HCT116 (cell line): Measurements from ENCODE around the gene MYH1. TPM values are rescaled to one million over a fixed set of nuclear protein-coding genes. Genes with fewer than 3 reads are reported as not detected.

ENCODE experiments used
- ATAC-seq: fragments of 200-7000 bp; cut with Tn5 transposase; 2 replicates; pipeline ENCODE4 v1.9.1; 2020; ENCODE audit warnings: mild to moderate bottlenecking, moderate library complexity
- BruUV-seq: library from RNA; stranded (reverse); fragments of 400-500 nt; replicated peaks from 2 replicates; lab custom pipeline; 2021; lab: Mats Ljungman, UMichigan
- CTCF ChIA-PET: fragments of 300-600 bp; sonication (Branson Sonifier 250); formaldehyde crosslinking; loops from one replicate; lab custom pipeline; 2021; ENCODE audit warnings: antibody characterized with exemption; lab: Charles Lee
- POLR2A ChIA-PET: fragments of 300-600, 350-600 bp; sonication (Branson Sonifier 250); formaldehyde crosslinking; loops from one replicate; lab custom pipeline; 2021; ENCODE audit warnings: antibody characterized with exemption; lab: Charles Lee
- RAD21 ChIA-PET, 2 experiments: fragments of 300-600 bp; sonication (Branson Sonifier 250); formaldehyde crosslinking; loops; one replicate each; lab custom pipeline; 2023; ENCODE audit warnings: low total read pairs in 2 of 2; ENCODE audit not compliant: uncharacterized antibody in 2 of 2, unreplicated experiment in 2 of 2, low non-redundant PET in 1 of 2; lab: Charles Lee
- DNase-seq: peaks from one replicate; pipeline ENCODE4 v3.0.0-alpha.2; 2010; ENCODE audit warnings: low read depth, low spot score
- H2AFZ ChIP-seq: fragments of 200-600 bp; shearing (Covaris generic), sonication (generic); 2 replicates; pipeline ENCODE4 v1.6.1; 2017; ENCODE audit warnings: low read depth, mixed run types, mixed read lengths, antibody characterized with exemption, low read length; ENCODE audit not compliant: poor library complexity, severe bottlenecking
- H3K27ac ChIP-seq: 2 replicates; pipeline ENCODE4 v1.5.1; 2012; ENCODE audit warnings: low read depth, low read length
- H3K27me3 ChIP-seq: fragments of 200-600 bp; sonication (generic); 2 replicates; pipeline ENCODE4 v1.6.1; 2016; ENCODE audit warnings: mixed run types, low read length, mixed read lengths; ENCODE audit not compliant: insufficient read depth
- H3K36me3 ChIP-seq, 2 experiments: fragments of 200-500 bp in 1 of 2; fragments of 200-600 bp in 1 of 2; sonication (Bioruptor generic) in 1 of 2; sonication (generic) in 1 of 2; 2 replicates each; pipeline versions ENCODE4 v1.5.1 to v1.6.1; 2014 to 2016; ENCODE audit warnings: low read length in 2 of 2, inconsistent platforms in 1 of 2, mixed read lengths in 1 of 2, mixed run types in 1 of 2; ENCODE audit not compliant: insufficient read depth in 2 of 2, control insufficient read depth in 1 of 2
- H3K4me1 ChIP-seq, 2 experiments: fragments of 200-600 bp in 1 of 2; sonication (generic) in 1 of 2; 2 replicates each; pipeline versions ENCODE4 v1.5.1 to v1.6.1; 2012 to 2017; ENCODE audit warnings: low read length in 2 of 2, inconsistent platforms in 1 of 2, mild to moderate bottlenecking in 1 of 2, mixed read lengths in 1 of 2, mixed run types in 1 of 2, moderate library complexity in 1 of 2; ENCODE audit not compliant: insufficient read depth in 2 of 2, control insufficient read depth in 1 of 2
- H3K4me2 ChIP-seq: fragments of 200-600 bp; sonication (generic); 2 replicates; pipeline ENCODE4 v1.6.1; 2017; ENCODE audit warnings: mixed run types, low read length, mixed read lengths
- H3K4me3 ChIP-seq, 2 experiments: fragments of 200-600 bp in 1 of 2; sonication (generic) in 1 of 2; replicated peaks in 1 of 2; 2 replicates each; pipeline ENCODE4 v1.5.1; 2011 to 2016; ENCODE audit warnings: low read length in 2 of 2, control low read depth in 1 of 2, low read depth in 1 of 2, mild to moderate bottlenecking in 1 of 2, mixed read lengths in 1 of 2, mixed run types in 1 of 2
- H3K79me2 ChIP-seq: fragments of 200-600 bp; sonication (generic); 2 replicates; pipeline ENCODE4 v1.6.1; 2017; ENCODE audit warnings: mild to moderate bottlenecking, mixed run types, low read length, moderate library complexity, mixed read lengths; ENCODE audit not compliant: insufficient read depth
- H3K9ac ChIP-seq: fragments of 200-600 bp; sonication (generic); 2 replicates; pipeline ENCODE4 v1.6.1; 2016; ENCODE audit warnings: low read length, mixed read lengths
- H3K9me2 ChIP-seq: fragments of 200-600 bp; sonication (generic), shearing (Covaris generic); 2 replicates; pipeline ENCODE4 v1.6.1; 2017; ENCODE audit warnings: mixed run types, mild to moderate bottlenecking, moderate library complexity; ENCODE audit not compliant: insufficient read depth
- H3K9me3 ChIP-seq, 2 experiments: fragments of 200-500 bp in 1 of 2; fragments of 200-600 bp in 1 of 2; sonication (Bioruptor generic) in 1 of 2; sonication (generic) in 1 of 2; 2 replicates each; pipeline ENCODE4 v1.6.1; 2014 to 2017; ENCODE audit warnings: low read length in 2 of 2, mixed read lengths in 2 of 2, inconsistent platforms in 1 of 2, low read depth in 1 of 2, mild to moderate bottlenecking in 1 of 2, mixed run types in 1 of 2, moderate library complexity in 1 of 2; ENCODE audit not compliant: control insufficient read depth in 1 of 2, insufficient read depth in 1 of 2
- H4K20me1 ChIP-seq: fragments of 200-600 bp; sonication (generic), shearing (Covaris generic); 2 replicates; pipeline ENCODE4 v1.6.1; 2017; ENCODE audit warnings: mixed run types, mild to moderate bottlenecking, moderate library complexity; ENCODE audit not compliant: insufficient read depth
- CBX3 ChIP-seq: IDR thresholded peaks from 2 replicates; pipeline ENCODE4 v1.6.1; 2012; ENCODE audit warnings: low read depth
- CEBPB ChIP-seq: IDR thresholded peaks from 2 replicates; pipeline ENCODE4 v1.6.1; 2012; ENCODE audit warnings: low read depth
- EGR1 ChIP-seq: IDR thresholded peaks from 2 replicates; pipeline ENCODE4 v1.6.1; 2012; ENCODE audit warnings: low read depth
- ELF1 ChIP-seq: IDR thresholded peaks from 2 replicates; pipeline ENCODE4 v1.6.1; 2012; ENCODE audit warnings: low read depth, borderline replicate concordance
- EZH2 ChIP-seq: fragments of 200-600 bp; sonication (generic); IDR thresholded peaks from 2 replicates; pipeline ENCODE4 v1.6.1; 2017; ENCODE audit warnings: antibody characterized with exemption, mixed run types
- EZH2phosphoT487 ChIP-seq: fragments of 200-600 bp; IDR thresholded peaks from 2 replicates; pipeline ENCODE4 v1.6.1; 2018; ENCODE audit warnings: antibody characterized with exemption, borderline replicate concordance
- FOSL1 ChIP-seq: IDR thresholded peaks from 2 replicates; pipeline ENCODE4 v1.6.1; 2012; ENCODE audit warnings: low read depth
- JUND ChIP-seq: IDR thresholded peaks from 2 replicates; pipeline ENCODE4 v1.6.1; 2012
- POLR2AphosphoS5 ChIP-seq: IDR thresholded peaks from 2 replicates; pipeline ENCODE4 v1.6.1; 2011; ENCODE audit warnings: mild to moderate bottlenecking, low read depth, low read length, moderate library complexity
- RAD21 ChIP-seq: IDR thresholded peaks from 2 replicates; pipeline ENCODE4 v1.6.1; 2012; ENCODE audit warnings: low read depth, mild to moderate bottlenecking
- SIN3A ChIP-seq: IDR thresholded peaks from 2 replicates; pipeline ENCODE4 v1.6.1; 2012; ENCODE audit warnings: low read depth
- SP1 ChIP-seq: IDR thresholded peaks from 2 replicates; pipeline ENCODE4 v1.6.1; 2012; ENCODE audit warnings: low read depth
- SRF ChIP-seq: IDR thresholded peaks from 2 replicates; pipeline ENCODE4 v1.6.1; 2012; ENCODE audit warnings: low read depth
- TCF7L2 ChIP-seq: IDR thresholded peaks from 2 replicates; pipeline ENCODE4 v1.7.0; 2011; ENCODE audit warnings: borderline replicate concordance, inconsistent platforms; ENCODE audit not compliant: insufficient read depth, insufficient read length; ENCODE audit errors: extremely low read depth
- YY1 ChIP-seq: IDR thresholded peaks from 2 replicates; pipeline ENCODE4 v1.6.1; 2011; ENCODE audit warnings: low read length, low read depth, moderate library complexity, mild to moderate bottlenecking; ENCODE audit not compliant: insufficient replicate concordance; ENCODE audit errors: extremely low read depth
- ZFX ChIP-seq: fragments of 450-650 bp; IDR thresholded peaks from 2 replicates; pipeline ENCODE4 v1.6.1; 2017
- ZNF274 ChIP-seq: fragments of 200-500 bp; sonication (Bioruptor generic); IDR thresholded peaks from 2 replicates; pipeline ENCODE4 v1.6.1; 2014; ENCODE audit warnings: mild to moderate bottlenecking, low read depth, low read length, inconsistent platforms
- intact Hi-C: fragments of 100-400 bp; cut with micrococcal nuclease; formaldehyde crosslinking; loops from 2 replicates; pipeline ENCODE4 v1.10.0; 2022
- total RNA-seq: library from RNA; stranded (reverse); gene quantifications from one replicate; pipeline ENCODE4 v1.2.1, GENCODE V29; 2021; ENCODE audit not compliant: unreplicated experiment
- TF ChIP-seq, protein P1 (sequence below): IDR thresholded peaks from 2 replicates; pipeline ENCODE4 v1.6.1; 2012
- TF ChIP-seq, protein P2 (sequence below): IDR thresholded peaks from 2 replicates; pipeline ENCODE4 v1.6.1; 2012

Gene MYH1
- total RNA-seq, 1 experiment from 2014 or later = not detected

DNA sequence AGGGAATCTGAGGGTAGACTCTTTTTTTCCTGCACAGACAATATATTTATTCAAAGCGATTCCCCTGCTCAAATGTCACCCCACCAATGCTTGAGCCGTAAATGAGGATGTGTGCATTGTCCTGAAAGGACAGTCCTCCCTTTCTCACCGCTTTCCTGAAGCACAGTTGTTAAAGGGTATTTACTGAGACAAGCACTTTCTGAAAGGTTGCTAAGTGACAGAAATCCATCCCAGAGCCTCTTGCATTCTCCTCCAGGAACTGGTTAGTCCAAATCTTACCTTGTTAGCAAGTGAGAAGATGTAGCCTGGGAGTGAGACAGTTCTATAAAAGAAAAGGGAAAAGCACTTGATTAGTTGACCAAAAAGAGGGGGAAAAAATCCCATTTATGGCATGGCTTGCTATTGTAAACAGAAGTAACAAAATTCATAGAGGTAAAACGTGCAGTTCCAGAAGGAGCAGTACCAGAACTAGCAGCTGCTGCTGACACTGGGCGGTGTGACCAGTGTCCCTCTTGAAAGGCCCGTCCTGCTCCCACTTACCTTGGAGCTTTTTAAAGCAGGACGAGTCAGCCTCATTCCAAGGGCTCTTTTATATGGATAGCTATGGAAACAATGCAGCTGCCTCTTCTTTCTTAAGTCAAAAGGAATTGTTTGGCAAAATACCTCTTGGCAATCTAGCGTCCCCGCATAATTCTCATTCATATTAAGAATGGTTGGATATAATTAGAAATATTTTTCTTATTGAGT, 30.9 kb upstream of the MYH1 start, which contains the start of gene MYH2:
MYH2 (minus strand) TSS at position 563 of the 747 bp plus-strand sequence. CDS start 1,738 bp downstream, outside the sequence.
- ATAC-seq = no peak
- CTCF ChIA-PET = no interaction called here
- no peak within 1 kb of the TSS for H3K9ac ChIP-seq

DNA sequence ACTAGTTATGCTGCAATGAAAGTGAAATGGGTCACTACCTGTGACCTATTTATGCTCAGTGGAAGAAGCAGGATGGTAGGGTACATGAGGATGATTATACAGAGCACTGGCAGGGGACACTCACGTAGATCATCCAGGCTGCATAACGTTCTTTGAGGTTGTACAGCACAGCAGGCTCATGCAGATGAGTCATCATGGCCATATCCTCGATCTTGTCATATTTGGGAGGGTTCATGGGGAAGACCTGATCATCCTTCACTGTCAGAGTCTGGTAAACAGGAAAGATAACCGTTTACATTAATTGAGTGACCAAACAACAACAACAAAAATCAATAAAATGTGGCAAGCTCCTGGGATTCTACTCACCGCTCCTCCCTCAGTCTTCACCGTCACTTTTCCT, 29.0 kb upstream of the MYH1 start:
- Histone ChIP-seq H3K79me2 (no peaks in the 10 kb centered on the region), H3K4me3 (no peak overlapping the region), H3K9me2 (no peaks in the 10 kb centered on the region), H3K27ac (no peak overlapping the region), H3K27me3 (peaks cover 22% of the 10 kb centered on the region; the same call in 1 of the 2 replicates), H3K9me3 (no peaks in the 10 kb centered on the region), H3K4me1 (no peaks in the 10 kb centered on the region), H3K9ac (no peak overlapping the region), H3K36me3 (no peaks in the 10 kb centered on the region), H4K20me1 (no peaks in the 10 kb centered on the region), H3K4me2 (no peak overlapping the region), H2AFZ (no peak overlapping the region)
- ChIA-PET POLR2A (no interaction called here), CTCF (no interaction called here), RAD21 (no interaction called here)
- TF ChIP-seq ZFX (no peak), EZH2 (no peak), YY1 (no peak), CBX3 (no peak), SRF (no peak), EGR1 (no peak), RAD21 (no peak), ELF1 (no peak), CEBPB (no peak), JUND (no peak), EZH2phosphoT487 (no peak), TCF7L2 (no peak), ZNF274 (no peak), POLR2AphosphoS5 (no peak)
- TF ChIP-seq, protein P1, sequence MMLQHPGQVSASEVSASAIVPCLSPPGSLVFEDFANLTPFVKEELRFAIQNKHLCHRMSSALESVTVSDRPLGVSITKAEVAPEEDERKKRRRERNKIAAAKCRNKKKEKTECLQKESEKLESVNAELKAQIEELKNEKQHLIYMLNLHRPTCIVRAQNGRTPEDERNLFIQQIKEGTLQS = no peak
- TF ChIP-seq, protein P2, sequence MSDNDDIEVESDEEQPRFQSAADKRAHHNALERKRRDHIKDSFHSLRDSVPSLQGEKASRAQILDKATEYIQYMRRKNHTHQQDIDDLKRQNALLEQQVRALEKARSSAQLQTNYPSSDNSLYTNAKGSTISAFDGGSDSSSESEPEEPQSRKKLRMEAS = no peak
- intact Hi-C loops = no loop called here
- ATAC-seq = no peak
- BruUV-seq = no TSS peak
- no peak for DNase-seq

More for the DNA sequence above, 30.9 kb upstream of the MYH1 start, which contains the start of gene MYH2:
- no peaks in the 10 kb centered on the region for H4K20me1 ChIP-seq
- peaks cover 29% of the 10 kb centered on the region; the same call in 1 of the 2 replicates for H3K27me3 ChIP-seq
- H3K4me2 ChIP-seq = no peak within 1 kb of the TSS
- no peak within 1 kb of the TSS for H3K4me3 ChIP-seq
- TF ChIP-seq FOSL1 = no peak
- TF ChIP-seq ZFX = no peak
- TF ChIP-seq SIN3A = no peak
- TF ChIP-seq EGR1 = no peak
- TF ChIP-seq, protein P1 = no peak
- no peak for TF ChIP-seq EZH2phosphoT487
- TF ChIP-seq SP1 = no peak
- H2AFZ ChIP-seq = no peak within 1 kb of the TSS
- H3K9me3 ChIP-seq = no peaks in the 10 kb centered on the region
- ChIA-PET RAD21 (no interaction called here), POLR2A (no interaction called here)
- intact Hi-C loops = no loop called here
- H3K79me2 ChIP-seq = no peaks in the 10 kb centered on the region
- H3K4me1 ChIP-seq = no peaks in the 10 kb centered on the region
- H3K27ac ChIP-seq = no peak within 1 kb of the TSS
- no TSS peak for BruUV-seq
- H3K9me2 ChIP-seq = no peaks in the 10 kb centered on the region
- H3K36me3 ChIP-seq = no peaks in the 10 kb centered on the region
- DNase-seq = no peak
